Endothelial cell (in vitro differentiated cells): Measurements from ENCODE around the gene SLC7A14. TPM values are rescaled to one million over a fixed set of nuclear protein-coding genes. Genes with fewer than 3 reads are reported as not detected.
A peak's percentile ranks its signal among the peaks of the same experiment; 100 is the strongest.

Source experiments
- DNase-seq: peaks from one replicate; pipeline ENCODE4 v3.0.0; 2021; ENCODE audit warnings: low spot score
- H3K27ac Mint-ChIP-seq: one replicate; pipeline ENCODE4 v1.8.0; 2021; ENCODE audit warnings: mixed read lengths, inconsistent platforms; ENCODE audit not compliant: unreplicated experiment
- H3K27me3 Mint-ChIP-seq: one replicate; pipeline ENCODE4 v1.8.0; 2021; ENCODE audit warnings: mild to moderate bottlenecking, moderate library complexity, mixed read lengths, inconsistent platforms; ENCODE audit not compliant: unreplicated experiment
- H3K36me3 Mint-ChIP-seq: one replicate; pipeline ENCODE4 v1.8.0; 2021; ENCODE audit warnings: mild to moderate bottlenecking, low read depth, mixed read lengths, inconsistent platforms; ENCODE audit not compliant: unreplicated experiment
- H3K4me1 Mint-ChIP-seq: one replicate; pipeline ENCODE4 v1.8.0; 2021; ENCODE audit warnings: mild to moderate bottlenecking, mixed read lengths, inconsistent platforms; ENCODE audit not compliant: unreplicated experiment
- H3K4me3 Mint-ChIP-seq: one replicate; pipeline ENCODE4 v1.8.0; 2021; ENCODE audit warnings: mild to moderate bottlenecking, mixed read lengths, inconsistent platforms; ENCODE audit not compliant: unreplicated experiment
- H3K9me3 Mint-ChIP-seq: one replicate; pipeline ENCODE4 v1.8.0; 2021; ENCODE audit warnings: mixed read lengths, inconsistent platforms; ENCODE audit not compliant: unreplicated experiment
- total RNA-seq: library from RNA; stranded (reverse); fragmentation: NEBNext Ultra II Directional; extraction: Animal tissue kit (Norgen Biotek cat#: 25700); gene quantifications from one replicate; pipeline ENCODE4 v1.2.1, GENCODE V29; 2021; ENCODE audit not compliant: unreplicated experiment
- TF ChIP-seq, protein P1 (sequence below): fragments of 200-600 bp; sonication (generic); IDR thresholded peaks from one replicate; pipeline ENCODE4 v1.5.0; 2021; ENCODE audit warnings: antibody characterized with exemption; ENCODE audit not compliant: unreplicated experiment

Gene SLC7A14
- total RNA-seq, 1 donor from 2014 or later, result 2.5 TPM

DNA sequence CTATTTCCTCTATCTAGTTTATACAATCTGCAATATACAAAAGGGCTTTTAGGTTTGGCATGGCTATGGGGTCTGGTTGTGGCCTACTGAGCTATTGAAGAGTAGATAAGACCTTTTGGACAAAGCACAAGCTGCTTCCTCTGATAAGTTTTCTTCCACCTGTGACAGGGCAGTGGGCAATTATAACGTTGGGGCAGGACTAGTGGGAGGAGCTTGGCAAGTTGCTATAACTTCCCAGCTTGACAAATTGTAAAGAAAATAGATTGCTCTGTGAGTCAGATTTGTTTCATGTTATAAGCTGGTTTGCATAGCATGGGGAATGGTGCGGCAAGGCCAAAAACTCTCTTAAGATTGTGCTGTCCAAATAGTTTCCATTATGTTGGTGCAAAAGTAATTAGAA is 64.9 kb downstream of the SLC7A14 start:
- TF ChIP-seq, protein P1, sequence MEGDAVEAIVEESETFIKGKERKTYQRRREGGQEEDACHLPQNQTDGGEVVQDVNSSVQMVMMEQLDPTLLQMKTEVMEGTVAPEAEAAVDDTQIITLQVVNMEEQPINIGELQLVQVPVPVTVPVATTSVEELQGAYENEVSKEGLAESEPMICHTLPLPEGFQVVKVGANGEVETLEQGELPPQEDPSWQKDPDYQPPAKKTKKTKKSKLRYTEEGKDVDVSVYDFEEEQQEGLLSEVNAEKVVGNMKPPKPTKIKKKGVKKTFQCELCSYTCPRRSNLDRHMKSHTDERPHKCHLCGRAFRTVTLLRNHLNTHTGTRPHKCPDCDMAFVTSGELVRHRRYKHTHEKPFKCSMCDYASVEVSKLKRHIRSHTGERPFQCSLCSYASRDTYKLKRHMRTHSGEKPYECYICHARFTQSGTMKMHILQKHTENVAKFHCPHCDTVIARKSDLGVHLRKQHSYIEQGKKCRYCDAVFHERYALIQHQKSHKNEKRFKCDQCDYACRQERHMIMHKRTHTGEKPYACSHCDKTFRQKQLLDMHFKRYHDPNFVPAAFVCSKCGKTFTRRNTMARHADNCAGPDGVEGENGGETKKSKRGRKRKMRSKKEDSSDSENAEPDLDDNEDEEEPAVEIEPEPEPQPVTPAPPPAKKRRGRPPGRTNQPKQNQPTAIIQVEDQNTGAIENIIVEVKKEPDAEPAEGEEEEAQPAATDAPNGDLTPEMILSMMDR, result no peak
- DNase-seq, result peak; percentile 7
- H3K27me3 Mint-ChIP-seq, result no peaks in the 10 kb centered on the region
- no peak overlapping the region for H3K4me3 Mint-ChIP-seq
- no peak overlapping the region for H3K27ac Mint-ChIP-seq
- H3K9me3 Mint-ChIP-seq, result no peaks in the 10 kb centered on the region
- H3K36me3 Mint-ChIP-seq, result no peaks in the 10 kb centered on the region
- peaks cover 8% of the 10 kb centered on the region for H3K4me1 Mint-ChIP-seq

DNA sequence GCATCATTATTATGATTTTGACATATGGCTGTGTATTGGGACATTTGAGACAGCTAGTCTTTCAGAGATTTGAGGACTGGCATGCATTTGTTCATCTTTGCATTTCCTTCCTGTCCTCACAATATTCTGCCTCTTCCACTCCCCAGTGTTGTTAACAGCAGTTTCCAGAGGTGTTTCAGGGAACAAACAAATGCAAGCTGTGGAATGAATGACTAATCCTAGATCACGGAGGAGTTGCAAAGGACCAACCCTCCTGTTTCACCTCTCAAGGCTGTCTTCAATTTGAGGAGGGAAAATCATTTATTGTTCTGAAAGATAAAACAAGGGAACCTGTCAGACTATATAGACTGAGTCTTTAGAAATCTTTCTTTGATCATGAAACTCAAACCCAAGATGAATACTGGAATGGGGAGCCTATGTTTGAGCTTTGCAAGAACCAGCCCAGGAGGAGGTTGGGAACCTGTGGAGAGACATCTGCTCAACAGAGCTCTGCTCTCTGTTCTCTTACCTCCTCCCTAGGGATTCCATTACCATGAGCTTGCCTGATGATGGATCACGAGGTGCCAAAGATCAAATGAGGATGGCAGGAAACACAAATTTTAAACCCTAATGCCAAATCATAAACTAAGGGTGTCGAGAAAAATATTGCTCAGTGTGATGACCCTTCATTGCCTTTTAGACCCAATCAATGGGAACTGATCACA is 68.5 kb downstream of the SLC7A14 start:
- TF ChIP-seq, protein P1, result no peak
- Mint-ChIP-seq H3K4me3 (no peak overlapping the region), H3K4me1 (peaks cover 8% of the 10 kb centered on the region), H3K27ac (no peak overlapping the region), H3K36me3 (no peaks in the 10 kb centered on the region), H3K27me3 (no peaks in the 10 kb centered on the region), H3K9me3 (no peaks in the 10 kb centered on the region)
- no peak for DNase-seq

DNA sequence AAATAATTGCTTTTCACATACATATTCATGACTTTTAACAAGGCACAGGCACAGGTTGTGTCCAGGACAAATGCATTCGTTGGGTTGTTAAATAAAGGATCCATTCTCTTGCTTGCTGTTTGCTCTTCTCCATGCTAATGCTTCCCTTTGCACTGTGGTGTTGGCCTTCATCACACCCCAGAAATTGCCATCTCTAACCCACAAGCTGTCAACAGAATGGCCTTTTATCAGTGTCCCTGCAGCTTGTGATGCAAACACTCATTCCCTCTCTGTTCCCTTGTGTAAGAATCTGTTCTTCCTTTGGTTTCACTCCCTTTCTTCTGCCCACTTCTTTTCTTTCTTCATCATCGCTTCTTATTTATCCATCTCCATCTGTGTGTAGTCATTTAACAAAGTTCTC is 72.2 kb downstream of the SLC7A14 start:
- no peak overlapping the region for H3K4me3 Mint-ChIP-seq
- no peak for DNase-seq
- H3K4me1 Mint-ChIP-seq, result peaks cover 3% of the 10 kb centered on the region
- no peaks in the 10 kb centered on the region for H3K27me3 Mint-ChIP-seq
- H3K9me3 Mint-ChIP-seq, result no peaks in the 10 kb centered on the region
- no peak overlapping the region for H3K27ac Mint-ChIP-seq
- H3K36me3 Mint-ChIP-seq, result no peaks in the 10 kb centered on the region
- TF ChIP-seq, protein P1, result no peak

DNA sequence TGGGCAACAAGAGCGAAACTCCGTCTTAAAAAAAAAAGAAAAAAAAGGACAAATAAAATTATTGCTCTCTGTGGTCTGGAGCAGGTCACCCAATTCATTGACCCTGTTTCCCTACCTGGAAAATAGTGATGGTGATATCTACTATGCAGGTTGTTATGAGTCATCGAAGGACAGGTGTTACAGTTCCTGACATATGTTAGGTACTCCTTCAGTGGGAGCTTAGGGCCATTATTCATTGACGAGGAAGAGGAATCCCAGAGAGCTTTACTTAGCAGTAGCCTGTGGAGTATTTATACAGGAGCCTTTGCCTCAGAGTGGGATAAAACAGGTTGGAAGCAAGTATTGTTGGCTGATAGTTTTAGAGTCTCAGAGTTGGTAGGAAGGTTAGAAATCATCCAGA is 74.5 kb downstream of the SLC7A14 start:
- TF ChIP-seq, protein P1, result no peak
- no peak overlapping the region for H3K4me3 Mint-ChIP-seq
- H3K27ac Mint-ChIP-seq, result no peak overlapping the region
- no peaks in the 10 kb centered on the region for H3K36me3 Mint-ChIP-seq
- H3K4me1 Mint-ChIP-seq, result peaks cover 5% of the 10 kb centered on the region
- no peak for DNase-seq
- H3K9me3 Mint-ChIP-seq, result no peaks in the 10 kb centered on the region
- H3K27me3 Mint-ChIP-seq, result no peaks in the 10 kb centered on the region

DNA sequence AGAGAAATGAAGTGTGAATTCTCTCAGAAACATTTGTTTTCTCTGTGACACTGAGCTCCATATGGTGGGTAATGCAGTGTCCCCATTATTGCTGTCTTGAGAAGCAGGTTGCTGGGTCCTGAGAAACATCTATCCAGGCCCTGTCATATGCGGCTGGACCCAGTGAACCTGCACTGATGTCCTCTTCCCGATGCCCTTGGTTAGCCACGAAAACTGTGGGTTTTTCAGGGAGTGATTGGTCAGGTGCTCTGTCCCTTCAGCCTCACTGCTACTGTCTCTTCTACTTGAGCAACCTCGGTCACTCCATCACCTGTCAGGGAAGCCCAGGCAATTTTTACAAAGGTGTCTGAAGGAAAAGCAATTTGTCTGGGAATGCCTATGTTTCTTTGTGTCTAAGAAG is 77.0 kb downstream of the SLC7A14 start:
- H3K27me3 Mint-ChIP-seq, result no peaks in the 10 kb centered on the region
- no peak for DNase-seq
- H3K9me3 Mint-ChIP-seq, result no peaks in the 10 kb centered on the region
- H3K36me3 Mint-ChIP-seq, result no peaks in the 10 kb centered on the region
- TF ChIP-seq, protein P1, result no peak
- H3K4me1 Mint-ChIP-seq, result peaks cover 5% of the 10 kb centered on the region
- no peak overlapping the region for H3K4me3 Mint-ChIP-seq
- H3K27ac Mint-ChIP-seq, result no peak overlapping the region
